ENCODE results near the gene POLA2. TPM values are rescaled to one million over a fixed set of nuclear protein-coding genes. Genes with fewer than 3 reads are reported as not detected.

POLA2 gene
- total and polyA plus RNA-seq, 9 of the 15 experiments (the other 6 are each of a cell fraction or from before 2014, with no cell fraction given), result 2.7 to 134 (median 44.4) TPM

GRCh38 chr11:65277631-65278277, 16.0 kb downstream of the POLA2 start:
- H3K9me1 ChIP-seq (ENCODE audit: control insufficient read depth, insufficient read depth, low read length), result no peaks in the 10 kb centered on the region
- no peaks in the 10 kb centered on the region for H4K20me1 ChIP-seq (replicated peaks; ENCODE audit: control insufficient read depth, insufficient read depth, low read length)
- FAIRE-seq, result no peak
- intact Hi-C loops (cut with micrococcal nuclease), result no loop called here
- no peaks in the 10 kb centered on the region for H3K9me3 ChIP-seq (replicated peaks; ENCODE audit: control insufficient read depth, insufficient read depth, low read depth, low read length)
- H3K36me3 ChIP-seq (ENCODE audit: control insufficient read depth, insufficient read depth, low read length), result peaks cover 74% of the 10 kb centered on the region
- no peak overlapping the region for H3K27ac ChIP-seq (ENCODE audit: extremely low read depth, low read depth, low read length)
- ChIA-PET CTCF (ENCODE audit: low intra/inter-chr PET ratio) (no interaction called here), POLR2A (interaction anchor here (0.6 to 1.6 kb wide), 8 partner anchors 9 to 220 kb away, joined by 3 to 4 read pairs (median 3); partner anchors contain the start of genes SPDYC and ZNHIT2)
- no peak overlapping the region for H3K9ac ChIP-seq (ENCODE audit: insufficient read depth in 1 of 2, low read depth in 2 of 2, low read length in 2 of 2)
- no peaks in the 10 kb centered on the region for H3K27me3 ChIP-seq (ENCODE audit: control insufficient read depth in 2 of 2, insufficient read depth in 2 of 2, low read length in 2 of 2)
- in situ Hi-C loops (cut with MboI), result loop anchor here (5.0 kb wide), 1 partner anchor 235 kb away; no protein-coding TSS in a partner anchor
- H3K4me1 ChIP-seq (replicated peaks in 1 of 2; ENCODE audit: control insufficient read depth in 2 of 2, insufficient read depth in 2 of 2, low read length in 2 of 2), result peaks cover 0 to 9% of the 10 kb centered on the region in 2 experiments; a peak in 3 of 5 replicates
- no peak overlapping the region for H2AFZ ChIP-seq (ENCODE audit: low read depth, low read length)
- DNase-seq (ENCODE audit: extremely low read depth in 1 of 4, low spot score in 3 of 4), result no peak
- ATAC-seq, result no peak
- WGBS (ENCODE audit: insufficient coverage, low coverage, missing lambda C conversion rate), result over 99% methylated on average over 5 of the region's 5 CpGs
- H3K4me3 ChIP-seq, result no peak overlapping the region
- peaks cover 3% of the 10 kb centered on the region; the same call in 1 of the 3 replicates for H3K79me2 ChIP-seq (ENCODE audit: control insufficient read depth, insufficient read depth, low read length)
- BruUV-seq (replicated peaks), result no TSS peak
- TF ChIP-seq ZMIZ1 (IDR thresholded peaks at IDR 0.05; ENCODE audit: low read depth in 2 of 2, low read length in 2 of 2), result no peak
- TF ChIP-seq ELK3 (CRISPR knock-in tag; IDR thresholded peaks at IDR 0.05), result no peak
- no peak for TF ChIP-seq ZNF436 (CRISPR knock-in tag; IDR thresholded peaks at IDR 0.05)
- no peak for TF ChIP-seq SMARCA4 (IDR thresholded peaks at IDR 0.05)
- TF ChIP-seq MED1 (CRISPR knock-in tag; IDR thresholded peaks at IDR 0.05; ENCODE audit: borderline replicate concordance), result no peak
- TF ChIP-seq HMBOX1 (IDR thresholded peaks at IDR 0.05), result no peak
- no peak for TF ChIP-seq EWSR1 (IDR thresholded peaks at IDR 0.05; ENCODE audit: borderline replicate concordance, low read depth, partially characterized antibody)
- TF ChIP-seq NELFE (IDR thresholded peaks at IDR 0.05; ENCODE audit: insufficient read depth, insufficient read length), result no peak
- no peak for TF ChIP-seq HNRNPK (IDR thresholded peaks at IDR 0.05; ENCODE audit: low read depth, low read length, poor library complexity, severe bottlenecking)
- TF ChIP-seq CHD1 (IDR thresholded peaks at IDR 0.05; ENCODE audit: low read length), result no peak
- no peak for TF ChIP-seq ZNF766 (CRISPR knock-in tag; conservative IDR thresholded peaks at IDR 0.05)
- no peak for TF ChIP-seq SRSF9 (IDR thresholded peaks at IDR 0.05; ENCODE audit: borderline replicate concordance, low read depth, low read length)
- TF ChIP-seq HIVEP1 (CRISPR knock-in tag; IDR thresholded peaks at IDR 0.05), result no peak
- TF ChIP-seq ERF (CRISPR knock-in tag; IDR thresholded peaks at IDR 0.05), result no peak
- TF ChIP-seq U2AF1 (optimal IDR thresholded peaks at IDR 0.05; ENCODE audit: low read depth, low read length), result no peak
- no peak for TF ChIP-seq CHD2 (IDR thresholded peaks at IDR 0.05; ENCODE audit: low read depth, low read length)
- H3K4me2 ChIP-seq (ENCODE audit: insufficient read depth, low read length), result no peak overlapping the region
